ENCODE results near the gene PHACTR1.

Gene PHACTR1

GRCh38 chr6:12851123-12851695, 134.6 kb downstream of the PHACTR1 start:
- no peak for DNase-seq

- no peak for DNase-seq
Observed at GRCh38 chr6:12861603-12862002, 145.0 kb downstream of the PHACTR1 start.

GRCh38 chr6:12865117-12865516, 148.6 kb downstream of the PHACTR1 start:
- DNase-seq, result no peak

- DNase-seq, result no peak
Observed at GRCh38 chr6:12865671-12866181, 149.2 kb downstream of the PHACTR1 start.

GRCh38 chr6:12866422-12867029, 150.0 kb downstream of the PHACTR1 start:
- DNase-seq, result no peak

GRCh38 chr6:12869816-12870432, 153.4 kb downstream of the PHACTR1 start:
- no peak for DNase-seq

GRCh38 chr6:12873691-12874090, 157.1 kb downstream of the PHACTR1 start:
- no peak for DNase-seq

GRCh38 chr6:12875051-12875450, 158.5 kb downstream of the PHACTR1 start:
- DNase-seq, result no peak

GRCh38 chr6:12878741-12879140, 162.2 kb downstream of the PHACTR1 start:
- no peak for DNase-seq

- no peak for DNase-seq
Observed at GRCh38 chr6:12882761-12883290, 166.3 kb downstream of the PHACTR1 start.

- no peak for DNase-seq
Observed at GRCh38 chr6:12884983-12885382, 168.4 kb downstream of the PHACTR1 start.

- no peak for DNase-seq
Observed at GRCh38 chr6:12886961-12887775, 170.6 kb downstream of the PHACTR1 start.

- DNase-seq, result no peak
Observed at GRCh38 chr6:12890171-12890790, 173.7 kb downstream of the PHACTR1 start.

- DNase-seq, result no peak
Observed at GRCh38 chr6:12891595-12891994, 175.0 kb downstream of the PHACTR1 start.

GRCh38 chr6:12892151-12892550, 175.6 kb downstream of the PHACTR1 start:
- DNase-seq, result no peak

GRCh38 chr6:12893036-12893435, 176.5 kb downstream of the PHACTR1 start:
- no peak for DNase-seq

- DNase-seq, result no peak
Observed at GRCh38 chr6:12895721-12896120, 179.2 kb downstream of the PHACTR1 start.

GRCh38 chr6:12896208-12896733, 179.7 kb downstream of the PHACTR1 start:
- no peak for DNase-seq

- no peak for DNase-seq
Observed at GRCh38 chr6:12898603-12899002, 182.0 kb downstream of the PHACTR1 start.

- DNase-seq, result no peak
Observed at GRCh38 chr6:12899046-12899833, 182.7 kb downstream of the PHACTR1 start.

- no peak for DNase-seq
Observed at GRCh38 chr6:12903246-12903645, 186.7 kb downstream of the PHACTR1 start.

- no peak for DNase-seq
Observed at GRCh38 chr6:12909833-12910232, 193.3 kb downstream of the PHACTR1 start.
